ENCODE measurements around the gene DYNC2LI1. TPM values are rescaled to one million over a fixed set of nuclear protein-coding genes. Genes with fewer than 3 reads are reported as not detected.

Gene DYNC2LI1
- total and polyA plus RNA-seq, 2 of the 8 experiments (the other 6 are each of a cell fraction or from before 2014, with no cell fraction given) = 3.9 to 7.6 TPM

GRCh38 chr2:43854671-43855070 lies 80.8 kb downstream of the DYNC2LI1 start (continued):
- TF ChIP-seq CHD7 (IDR thresholded peaks at IDR 0.05; ENCODE audit: insufficient replicate concordance, low read length) (no peak), ATF3 (IDR thresholded peaks at IDR 0.05; ENCODE audit: insufficient read depth, low read depth, low read length) (no peak), HDAC2 (IDR thresholded peaks at IDR 0.05; ENCODE audit: borderline replicate concordance in 1 of 2, low read depth in 2 of 2, low read length in 2 of 2) (no peak)
